GM23248 (cell line): ENCODE measurements around the gene METTL5. TPM values are rescaled to one million over a fixed set of nuclear protein-coding genes. Genes with fewer than 3 reads are reported as not detected.
A peak's percentile ranks its signal among the peaks of the same experiment; 100 is the strongest.
"Not testable (repeated sequence)": the region's sequence is repeated elsewhere in the genome, so short reads cannot be mapped to it uniquely, and the experiment has no call there.

Experiments
- DNase-seq: peaks from one replicate; pipeline ENCODE4 v3.0.0-alpha.2; 2015
- H2AFZ ChIP-seq: fragments of 200-600 bp; sonication (generic); 2 replicates; pipeline ENCODE4 v1.6.1; 2016; ENCODE audit warnings: antibody characterized with exemption
- H3F3A ChIP-seq: fragments of 200-600 bp; sonication (generic); 2 replicates; pipeline ENCODE4 v1.6.1; 2016; ENCODE audit warnings: mild to moderate bottlenecking, antibody characterized with exemption, mixed run types; ENCODE audit not compliant: insufficient read depth
- H3K27ac ChIP-seq: fragments of 200-600 bp; sonication (generic); 2 replicates; pipeline ENCODE4 v1.5.1; 2016; ENCODE audit warnings: mild to moderate bottlenecking
- H3K27me3 ChIP-seq: fragments of 200-600 bp; sonication (generic); replicated peaks from 2 replicates; pipeline ENCODE4 v1.6.1; 2016; ENCODE audit warnings: mild to moderate bottlenecking; ENCODE audit not compliant: insufficient read depth
- H3K36me3 ChIP-seq: fragments of 200-600 bp; sonication (generic); 2 replicates; pipeline ENCODE4 v1.6.1; 2016; ENCODE audit warnings: low read depth, mild to moderate bottlenecking
- H3K4me1 ChIP-seq: fragments of 200-600 bp; sonication (generic); 2 replicates; pipeline ENCODE4 v1.6.1; 2016; ENCODE audit warnings: mild to moderate bottlenecking; ENCODE audit not compliant: insufficient read depth
- H3K4me2 ChIP-seq: fragments of 200-600 bp; sonication (generic); one replicate; pipeline ENCODE4 v1.6.1; 2016; ENCODE audit warnings: mild to moderate bottlenecking; ENCODE audit not compliant: unreplicated experiment
- H3K4me3 ChIP-seq: fragments of 200-600 bp; sonication (generic); 2 replicates; pipeline ENCODE4 v1.5.1; 2016; ENCODE audit warnings: mild to moderate bottlenecking
- H3K79me2 ChIP-seq: fragments of 200-600 bp; sonication (generic); 2 replicates; pipeline ENCODE4 v1.6.1; 2016; ENCODE audit warnings: mild to moderate bottlenecking; ENCODE audit not compliant: insufficient read depth
- H3K9ac ChIP-seq: fragments of 200-600 bp; sonication (generic); 2 replicates; pipeline ENCODE4 v1.6.1; 2016; ENCODE audit warnings: mild to moderate bottlenecking
- H3K9me2 ChIP-seq: fragments of 200-600 bp; sonication (generic); 2 replicates; pipeline ENCODE4 v1.6.1; 2016; ENCODE audit warnings: mixed run types, mild to moderate bottlenecking, moderate library complexity; ENCODE audit not compliant: insufficient read depth
- H3K9me3 ChIP-seq: fragments of 200-600 bp; sonication (generic); one replicate; pipeline ENCODE4 v1.6.1; 2017; ENCODE audit warnings: low read depth
- H4K20me1 ChIP-seq: fragments of 200-600 bp; sonication (generic); 2 replicates; pipeline ENCODE4 v1.6.0; 2016; ENCODE audit not compliant: insufficient read depth
- EZH2 ChIP-seq: fragments of 200-600 bp; sonication (generic); IDR thresholded peaks from 2 replicates; pipeline ENCODE4 v1.6.1; 2018; ENCODE audit warnings: antibody characterized with exemption, mild to moderate bottlenecking; ENCODE audit not compliant: insufficient read depth, poor library complexity, severe bottlenecking
- EZH2phosphoT487 ChIP-seq: fragments of 200-600 bp; sonication (generic); IDR thresholded peaks from 2 replicates; pipeline ENCODE4 v1.6.1; 2018; ENCODE audit warnings: antibody characterized with exemption, moderate library complexity, mild to moderate bottlenecking, low read depth; ENCODE audit not compliant: insufficient read depth
- WGBS, 2 experiments: methylation state at CpG; one replicate each; pipeline ENCODE4 v1.1.6; 2015 to 2017; ENCODE audit warnings: low lambda C conversion rate in 2 of 2, low coverage in 1 of 2; ENCODE audit errors: missing lambda C conversion rate in 2 of 2; 5-methylcytosine and 5-hydroxymethylcytosine counted together
- in situ Hi-C: fragments of 300-500 bp; cut with MboI; formaldehyde crosslinking; loops from 2 replicates; pipeline ENCODE4 v1.15.0; 2020
- polyA plus RNA-seq: library from polyadenylated mRNA; unstranded; fragments of >200 nt; fragmentation: Nextera tagmentation; extraction: Ambion mirVana; gene quantifications from 2 replicates; pipeline ENCODE4 v1.2.1, GENCODE V29; 2016
- total RNA-seq: library from RNA; depleted of rRNA; stranded (reverse); fragments of >200 nt; shearing (Covaris generic); gene quantifications from 2 replicates; pipeline ENCODE4 v1.2.3, GENCODE V29; 2014

METTL5 gene
- total and polyA plus RNA-seq, 2 experiments from 2014 or later = 29.2 to 83.2 TPM

DNA sequence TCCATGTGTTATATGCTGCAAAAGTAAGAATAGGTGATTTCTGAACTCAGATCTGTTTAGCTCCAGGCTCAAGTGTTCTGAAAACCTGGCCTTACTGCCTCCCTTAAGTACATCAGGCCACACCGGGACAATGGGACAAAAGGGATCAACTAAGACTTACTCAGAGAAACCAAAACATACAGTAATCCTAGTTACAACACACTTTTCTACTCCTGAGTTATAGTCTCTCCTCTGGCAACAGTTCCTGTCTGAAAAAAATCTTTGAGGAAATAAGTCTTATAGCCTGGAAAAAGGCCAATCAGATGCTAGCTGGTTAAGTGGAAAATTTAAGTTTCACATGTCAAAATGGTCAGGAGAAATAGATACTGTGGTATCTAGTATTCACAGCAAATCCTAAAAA lies 5.6 kb downstream of the METTL5 start:
- Histone ChIP-seq H3K9me2 (no peaks in the 10 kb centered on the region), H3K36me3 (peaks cover 24% of the 10 kb centered on the region), H3K27ac (peak overlapping the region; percentile 41), H3K4me2 (no peak overlapping the region), H3K79me2 (peaks cover 73% of the 10 kb centered on the region), H3F3A (peaks cover 43% of the 10 kb centered on the region; the same call in 1 of the 2 replicates), H3K4me1 (peaks cover 48% of the 10 kb centered on the region), H2AFZ (no peak overlapping the region), H3K4me3 (no peak overlapping the region), H3K27me3 (no peaks in the 10 kb centered on the region), H3K9me3 (no peaks in the 10 kb centered on the region), H3K9ac (no peak overlapping the region), H4K20me1 (no peaks in the 10 kb centered on the region)
- WGBS, 2 experiments = 67 to 81% methylated on average over 1 of the region's 1 CpG
- peak; percentile 39 for DNase-seq
- no peak for TF ChIP-seq EZH2phosphoT487
- TF ChIP-seq EZH2 = no peak
- in situ Hi-C loops = no loop called here

DNA sequence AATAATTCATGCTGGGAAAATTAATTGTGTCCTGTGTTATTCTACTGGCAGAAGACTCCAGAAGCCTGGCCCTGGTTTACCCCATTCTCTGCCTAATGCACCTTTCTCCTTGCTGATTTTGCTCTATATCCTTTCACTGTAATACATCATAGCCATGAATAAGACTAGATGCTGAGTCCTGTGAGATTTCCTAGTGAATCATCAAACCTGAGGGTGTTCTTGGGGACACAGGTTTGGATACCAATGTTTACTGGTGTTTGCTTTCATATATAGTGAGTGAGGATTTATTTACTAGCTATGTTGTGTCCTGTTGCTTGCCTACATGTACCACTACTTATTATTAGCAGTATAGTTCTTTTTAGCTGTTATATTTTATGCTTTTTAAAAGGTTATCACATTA lies 6.5 kb downstream of the METTL5 start:
- no peak overlapping the region for H3K4me3 ChIP-seq
- H3K79me2 ChIP-seq = peaks cover 70% of the 10 kb centered on the region
- no peaks in the 10 kb centered on the region for H3K9me3 ChIP-seq
- peaks cover 39% of the 10 kb centered on the region for H3K4me1 ChIP-seq
- peaks cover 43% of the 10 kb centered on the region; the same call in 1 of the 2 replicates for H3F3A ChIP-seq
- no peak for DNase-seq
- H3K27ac ChIP-seq = no peak overlapping the region; the same call in 1 of the 2 replicates
- H2AFZ ChIP-seq = no peak overlapping the region
- no peaks in the 10 kb centered on the region for H3K9me2 ChIP-seq
- no peak overlapping the region for H3K9ac ChIP-seq
- H3K4me2 ChIP-seq = no peak overlapping the region
- TF ChIP-seq EZH2phosphoT487 = no peak
- no peaks in the 10 kb centered on the region for H3K27me3 ChIP-seq
- H3K36me3 ChIP-seq = peaks cover 29% of the 10 kb centered on the region
- in situ Hi-C loops = no loop called here
- no peaks in the 10 kb centered on the region for H4K20me1 ChIP-seq

DNA sequence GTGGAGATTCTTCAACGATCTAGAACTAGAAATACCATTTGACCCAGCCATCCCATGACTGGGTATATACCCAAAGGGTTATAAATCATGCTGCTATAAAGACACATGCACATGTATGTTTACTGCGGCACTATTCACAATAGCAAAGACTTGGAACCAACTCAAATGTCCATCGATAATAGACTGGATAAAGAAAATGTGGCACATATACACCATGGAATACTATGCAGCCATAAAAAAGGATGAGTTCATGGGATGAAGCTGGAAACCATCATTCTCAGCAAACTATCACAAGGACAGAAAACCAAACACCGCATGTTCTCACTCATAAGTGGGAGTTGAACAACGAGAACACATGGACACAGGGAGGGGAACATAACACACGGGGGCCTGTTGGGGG lies 7.3 kb downstream of the METTL5 start:
- Histone ChIP-seq H3K79me2 (peaks cover 64% of the 10 kb centered on the region), H3F3A (peaks cover 43% of the 10 kb centered on the region; the same call in 1 of the 2 replicates), H3K4me1 (peaks cover 37% of the 10 kb centered on the region), H3K36me3 (peaks cover 29% of the 10 kb centered on the region)
- H3K9me3 ChIP-seq, H2AFZ ChIP-seq, H3K4me2 ChIP-seq, in situ Hi-C loops, H4K20me1 ChIP-seq, H3K27ac ChIP-seq, H3K4me3 ChIP-seq, H3K27me3 ChIP-seq, H3K9ac ChIP-seq, H3K9me2 ChIP-seq, DNase-seq: not testable (repeated sequence)
- 98 to 99% methylated on average over 6 of the region's 6 CpGs for WGBS, 2 experiments

DNA sequence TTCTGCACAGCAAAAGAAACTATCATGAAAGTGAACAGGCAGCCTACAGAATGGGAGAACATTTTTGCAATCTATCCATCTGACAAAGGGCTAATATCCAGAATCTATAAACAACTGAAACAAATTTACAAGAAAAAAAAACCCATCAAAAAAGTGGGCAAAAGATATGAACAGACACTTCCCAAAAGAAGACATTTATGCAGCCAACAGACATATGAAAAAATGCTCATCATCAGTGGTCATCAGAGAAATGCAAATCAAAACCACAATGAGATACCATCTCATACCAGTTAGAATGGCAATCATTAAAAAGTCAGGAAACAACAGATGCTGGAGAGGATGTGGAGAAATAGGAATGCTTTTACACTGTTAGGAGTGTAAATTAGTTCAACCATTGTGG lies 7.7 kb downstream of the METTL5 start:
- Histone ChIP-seq H3K4me1 (peaks cover 33% of the 10 kb centered on the region), H3K79me2 (peaks cover 60% of the 10 kb centered on the region), H3F3A (peaks cover 45% of the 10 kb centered on the region; the same call in 1 of the 2 replicates), H3K36me3 (peaks cover 33% of the 10 kb centered on the region)
- H3K9ac ChIP-seq, H3K4me3 ChIP-seq, in situ Hi-C loops, H3K27me3 ChIP-seq, H3K4me2 ChIP-seq, H2AFZ ChIP-seq, H3K9me3 ChIP-seq, H3K27ac ChIP-seq, H3K9me2 ChIP-seq, H4K20me1 ChIP-seq, DNase-seq: not testable (repeated sequence)

DNA sequence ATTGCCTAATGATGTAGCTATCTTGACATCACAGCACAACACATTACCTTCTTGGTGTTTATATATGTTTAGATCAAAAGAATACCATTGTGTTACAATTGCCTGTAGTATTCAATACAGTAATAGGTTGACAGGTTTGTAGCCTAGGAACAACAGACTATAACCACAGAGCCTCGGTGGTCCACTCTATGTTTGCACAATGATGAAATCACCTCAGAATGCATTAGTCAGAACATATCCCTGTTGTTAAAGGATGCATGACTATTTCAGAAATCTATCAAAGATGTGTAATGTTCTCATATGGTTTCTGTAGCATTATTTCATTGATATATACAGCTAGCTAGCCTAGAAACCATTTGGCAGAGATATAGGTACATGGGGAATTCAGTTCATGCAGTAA lies 8.9 kb downstream of the METTL5 start:
- Histone ChIP-seq H3F3A (peaks cover 56% of the 10 kb centered on the region), H3K27me3 (no peaks in the 10 kb centered on the region), H3K36me3 (peaks cover 41% of the 10 kb centered on the region), H3K27ac (peak overlapping the region; percentile 75), H3K4me1 (peaks cover 29% of the 10 kb centered on the region), H2AFZ (no peak overlapping the region), H3K9ac (0 out of 2 replicates have a peak overlapping the region, but pooled peaks have one; percentile 22), H3K4me3 (no peak overlapping the region), H3K79me2 (peaks cover 49% of the 10 kb centered on the region), H3K9me3 (no peaks in the 10 kb centered on the region), H4K20me1 (no peaks in the 10 kb centered on the region), H3K9me2 (no peaks in the 10 kb centered on the region), H3K4me2 (no peak overlapping the region)
- 0% methylated on average over 1 of the region's 1 CpG for WGBS, 2 experiments
- no peak for TF ChIP-seq EZH2phosphoT487
- no peak for TF ChIP-seq EZH2
- in situ Hi-C loops = no loop called here
- peak; percentile 86 for DNase-seq
